Bone marrow (tissue), 2 donors: ENCODE data around the gene RNF44.

Experiments used
- DNase-seq, 2 donors: peaks; one replicate each; lab custom pipeline; 2025; lab: John Stamatoyannopoulos, UW

RNF44 gene

GRCh38 chr5:176535101-176535663, 2.0 kb downstream of the RNF44 start:
- DNase-seq: no peak

- DNase-seq: no peak
Observed at GRCh38 chr5:176534640-176535039, 2.6 kb downstream of the RNF44 start.

- no peak for DNase-seq
Observed at GRCh38 chr5:176533894-176534611, 3.1 kb downstream of the RNF44 start.

- DNase-seq: peak in 1 of 2 donors; percentile 66
Observed at GRCh38 chr5:176533390-176533789, 3.8 kb downstream of the RNF44 start.

GRCh38 chr5:176532795-176533194, 4.4 kb downstream of the RNF44 start:
- no peak for DNase-seq

GRCh38 chr5:176531902-176532493, 5.2 kb downstream of the RNF44 start:
- no peak for DNase-seq

DNA sequence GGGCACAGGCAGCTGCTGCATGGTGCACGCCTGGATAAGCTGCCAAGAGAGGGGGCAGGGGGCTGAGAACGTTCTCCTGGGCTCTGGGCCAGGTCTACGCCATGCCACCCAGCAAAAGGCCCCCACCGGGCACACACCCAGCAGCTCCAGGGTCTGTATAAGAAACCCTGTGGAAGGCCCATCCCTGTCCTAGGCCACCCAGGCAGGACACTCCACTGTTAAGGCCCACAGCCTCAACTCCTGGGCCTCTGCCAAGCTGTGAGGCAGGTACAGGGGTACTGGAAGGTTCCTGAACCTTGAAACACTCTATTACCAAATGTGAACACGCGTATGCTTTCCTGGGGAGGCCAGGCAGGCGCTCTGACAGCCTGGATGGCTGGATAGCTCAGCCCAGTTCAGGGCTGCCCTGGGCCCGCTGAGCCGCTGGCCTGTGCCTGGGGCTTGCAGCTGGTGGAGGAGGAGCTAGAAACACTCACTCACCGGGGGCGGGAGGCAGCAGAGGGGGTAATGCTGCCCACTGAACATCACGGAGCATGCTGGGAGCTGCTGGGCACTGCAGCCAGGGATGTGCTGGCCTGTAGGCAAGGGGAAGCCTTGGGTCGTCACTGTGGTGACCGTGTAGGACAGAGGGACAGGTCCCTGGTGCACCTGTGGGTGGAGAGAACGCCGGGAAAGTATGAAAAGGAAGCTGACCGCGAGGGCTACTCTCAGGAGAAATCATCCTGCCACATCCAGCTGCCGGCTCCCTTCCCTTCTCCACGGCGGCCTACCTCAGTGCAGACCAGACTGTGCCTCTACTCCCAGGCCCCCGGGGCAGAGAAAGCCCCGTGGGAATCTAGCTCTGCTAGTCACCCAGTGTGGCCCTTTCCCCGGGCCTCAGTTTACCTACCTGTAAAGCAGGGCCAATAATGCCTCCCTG, 6.0 kb downstream of the RNF44 start:
- DNase-seq: no peak

DNA sequence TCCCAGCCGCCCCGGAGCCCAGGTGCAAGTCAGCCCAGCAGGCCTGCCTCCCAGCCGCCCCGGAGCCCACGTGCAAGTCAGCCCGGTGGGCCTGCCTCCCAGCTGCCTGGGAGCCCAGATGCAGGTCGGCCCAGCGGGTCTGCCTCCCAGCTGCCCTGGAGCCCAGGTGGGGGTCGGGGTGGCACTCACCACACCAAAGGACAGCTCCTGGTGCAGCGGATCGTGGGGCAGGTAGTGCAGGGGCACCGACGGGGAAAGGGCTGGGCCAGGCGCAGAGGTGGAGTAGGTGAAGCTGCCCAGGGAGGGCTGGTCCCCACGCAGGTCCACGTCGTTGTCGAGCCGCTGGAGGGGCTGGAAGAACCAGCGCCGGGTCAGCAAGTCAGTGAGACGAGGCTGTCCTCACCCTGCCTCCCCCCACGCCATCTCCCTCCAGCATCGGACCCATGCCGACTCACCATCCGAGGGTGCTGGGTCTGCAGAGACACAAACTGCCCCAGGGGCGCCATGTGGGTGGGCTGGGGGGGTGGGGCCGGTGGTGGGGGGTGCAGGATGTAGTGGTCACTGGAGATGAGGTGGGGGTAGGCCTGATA, 6.7 kb downstream of the RNF44 start:
- DNase-seq: no peak

GRCh38 chr5:176529741-176530141, 7.5 kb downstream of the RNF44 start:
- peak in 1 of 2 donors; percentile 47 for DNase-seq

DNA sequence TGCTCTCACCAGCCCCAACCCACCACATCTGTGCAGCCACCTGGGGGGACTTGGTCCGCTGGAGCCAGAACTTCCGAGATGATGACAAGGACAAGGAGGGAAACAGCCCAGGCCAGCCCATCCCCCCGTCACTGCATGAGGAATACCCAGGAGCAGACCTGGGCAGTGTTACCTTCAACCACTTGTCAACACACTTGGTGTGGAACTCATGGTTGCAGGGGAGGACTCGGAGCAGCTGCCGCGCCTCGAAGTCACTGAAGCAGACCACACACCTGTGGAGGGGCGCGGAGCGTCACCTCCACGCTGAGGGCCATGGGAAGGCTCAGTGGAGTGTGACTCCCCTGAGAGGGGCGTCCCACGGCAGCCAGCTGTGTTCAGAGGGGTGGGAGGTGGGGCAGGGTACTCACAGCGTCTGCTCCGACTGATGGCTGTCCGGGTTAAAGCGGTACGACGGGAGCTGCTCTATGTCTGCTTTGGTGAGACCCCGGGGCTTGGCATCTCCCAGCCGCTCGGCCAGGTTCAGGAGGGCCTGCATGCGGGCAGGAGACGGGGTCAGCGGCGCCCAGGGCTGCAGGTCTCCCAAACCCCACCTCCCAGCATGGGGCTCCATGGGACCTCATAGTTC, 8.0 kb downstream of the RNF44 start:
- no peak for DNase-seq

DNA sequence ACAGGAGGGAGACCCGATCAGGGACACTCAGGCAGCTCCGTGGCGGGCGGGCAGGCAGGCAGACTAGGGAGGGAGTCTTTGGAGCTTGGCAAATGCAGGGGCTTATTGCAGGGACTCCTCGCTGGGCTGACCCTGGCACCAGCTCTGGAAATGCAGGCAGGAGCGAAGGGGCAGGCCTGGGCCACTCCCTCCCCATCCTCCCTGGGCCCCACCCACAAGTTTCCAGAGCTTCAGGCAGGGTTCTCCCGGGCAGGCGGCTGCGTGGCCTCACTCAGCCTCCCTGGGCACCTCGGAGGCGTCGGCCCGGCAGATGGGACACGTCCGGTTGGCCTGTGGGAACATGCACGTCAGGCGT, 8.5 kb downstream of the RNF44 start:
- DNase-seq: no peak

DNA sequence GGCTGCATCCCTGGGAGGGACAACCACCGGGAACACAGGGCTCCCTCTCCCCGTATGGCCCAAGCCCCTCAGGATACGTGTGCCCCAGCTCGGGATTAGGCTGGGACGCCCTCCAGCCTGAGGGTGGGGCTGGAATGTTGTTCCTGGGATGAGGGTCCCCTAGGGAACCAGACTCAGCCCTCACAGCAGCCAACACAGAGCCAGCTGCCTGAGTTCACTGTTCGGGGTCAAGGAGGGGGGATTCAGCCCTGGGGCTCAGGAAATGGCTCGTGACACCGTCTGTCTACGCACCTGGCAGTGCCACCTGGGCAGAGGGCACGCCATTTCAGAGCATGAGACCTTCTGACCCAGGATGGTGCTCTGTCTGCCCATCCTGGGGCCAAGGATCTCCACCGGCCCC, 8.9 kb downstream of the RNF44 start:
- DNase-seq: no peak

DNA sequence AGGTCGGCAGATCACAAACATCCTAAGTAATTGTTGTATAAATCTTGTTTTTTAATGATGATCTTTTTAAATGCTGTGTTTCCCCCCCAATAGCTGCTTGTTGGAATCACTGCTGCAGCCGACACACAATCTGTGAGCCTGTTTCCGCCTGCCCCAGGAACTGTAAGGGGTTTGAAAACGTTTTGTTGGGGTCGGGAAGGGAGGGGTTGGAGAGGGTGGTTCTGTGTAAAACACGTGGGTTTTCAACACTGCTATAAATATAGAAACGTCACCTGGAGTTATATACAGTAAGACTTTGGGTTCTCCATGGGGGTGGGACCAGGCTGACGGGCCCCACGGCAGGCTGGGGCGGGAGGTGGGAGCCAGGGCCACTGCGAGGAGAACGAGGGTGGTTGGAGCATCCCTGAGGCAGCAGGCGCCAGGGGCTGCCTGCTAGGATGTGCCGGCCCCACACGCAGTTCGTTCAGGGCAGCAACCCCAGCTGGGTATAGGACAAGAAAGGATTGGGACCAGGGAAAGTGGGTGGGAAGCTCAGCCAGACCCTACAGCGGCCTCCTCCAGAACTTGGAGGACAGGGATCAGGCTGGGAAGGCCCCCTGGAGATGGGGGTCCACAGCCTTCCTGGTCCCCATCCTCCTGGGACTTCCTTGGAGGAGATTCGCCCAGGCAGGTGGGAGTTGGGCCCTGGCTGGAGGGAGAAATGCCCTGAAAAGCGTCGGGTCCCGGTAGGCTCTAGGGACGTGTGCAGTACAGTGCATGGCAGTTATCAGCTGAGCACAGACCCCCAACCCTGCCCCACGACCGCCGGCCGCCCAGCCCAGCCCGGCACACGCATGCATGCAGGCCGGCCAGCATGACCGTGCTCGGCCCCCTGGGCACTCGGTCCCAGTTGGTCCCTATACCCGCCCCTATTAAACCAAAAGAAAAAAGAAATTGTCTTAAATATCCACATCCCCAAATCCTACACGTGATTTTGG, 9.7 kb downstream of the RNF44 start:
- DNase-seq: no peak

DNA sequence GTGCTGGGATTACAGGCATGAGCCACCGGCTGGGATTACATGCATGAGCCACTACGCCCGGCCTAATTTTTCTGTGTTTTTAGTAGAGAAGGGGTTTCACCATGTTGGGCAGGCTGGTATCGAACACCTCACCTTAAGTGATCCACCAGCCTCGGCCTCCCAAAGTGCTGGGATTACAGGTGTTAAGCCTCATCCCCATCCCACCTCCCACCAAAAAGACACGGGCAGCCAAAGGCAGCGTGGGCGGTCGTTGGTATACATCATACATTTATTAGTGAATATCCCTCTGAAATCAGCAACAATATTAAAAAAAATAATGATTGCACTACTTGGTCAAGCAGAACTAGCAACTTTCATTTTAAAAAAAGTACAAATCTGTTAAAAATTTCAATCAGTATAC, 10.7 kb downstream of the RNF44 start:
- DNase-seq: no peak

DNA sequence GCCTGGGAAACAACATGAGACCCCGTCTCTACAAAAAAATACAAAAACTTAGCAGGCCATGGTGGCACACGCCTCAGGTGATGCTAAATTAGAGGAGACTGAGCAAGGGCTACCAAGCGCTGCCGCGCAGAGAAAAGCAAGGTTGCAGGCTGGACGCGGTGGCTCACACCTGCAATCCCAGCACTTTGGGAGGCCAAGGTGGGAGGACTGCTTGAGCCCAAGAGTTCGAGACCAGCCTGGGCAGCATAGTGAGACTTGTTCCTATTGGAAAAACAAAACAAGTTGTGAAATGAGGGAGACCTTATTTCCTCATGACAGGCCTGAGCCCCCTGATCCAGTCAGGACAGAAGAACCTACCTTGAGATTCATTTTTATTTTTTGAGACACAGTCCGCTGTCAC, 11.5 kb downstream of the RNF44 start:
- no peak for DNase-seq

- DNase-seq: no peak
Observed at GRCh38 chr5:176524987-176525386, 12.2 kb downstream of the RNF44 start.

GRCh38 chr5:176524138-176524537, 13.1 kb downstream of the RNF44 start:
- DNase-seq: no peak

GRCh38 chr5:176521699-176522263, 15.4 kb downstream of the RNF44 start:
- no peak for DNase-seq

DNA sequence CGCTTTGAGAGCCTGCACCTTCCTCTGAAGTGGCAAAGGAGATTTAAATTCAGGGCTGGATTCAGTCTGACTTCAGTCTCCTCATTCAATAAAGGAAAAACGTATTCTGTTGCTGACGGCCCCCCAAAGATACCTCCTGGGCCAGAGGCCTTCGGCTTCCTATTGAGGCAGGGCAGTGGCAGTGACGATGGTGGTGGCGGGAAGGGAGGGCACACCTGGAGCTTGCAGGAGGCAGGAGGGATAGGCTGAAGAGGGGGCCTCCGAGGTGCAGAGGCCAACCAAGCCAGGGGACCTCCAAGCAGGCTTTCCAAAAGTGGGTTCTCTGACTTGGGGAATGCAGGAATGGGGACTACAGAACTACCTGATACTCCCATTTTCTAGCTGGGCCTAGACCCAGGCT, 15.9 kb downstream of the RNF44 start:
- DNase-seq: no peak
